ENCODE results near the gene PHETA1.

- no peak for TF ChIP-seq POLR2A (IDR thresholded peaks at IDR 0.05; ENCODE audit: low read length)
- no peak for TF ChIP-seq GATA1 (IDR thresholded peaks at IDR 0.05; ENCODE audit: low read depth, low read length)
Observed at GRCh38 chr12:111395336-111396187, 26.7 kb upstream of the PHETA1 start.
